ENCODE results near the gene SPG21.
A peak's percentile ranks its signal among the peaks of the same experiment; 100 is the strongest.

The SPG21 gene

GRCh38 chr15:64991536-64992135, 1.9 kb upstream of the SPG21 start:
- no peak for DNase-seq (ENCODE audit: low read depth)

GRCh38 chr15:64990168-64990470, 405 bp upstream of the SPG21 start:
- no peak for DNase-seq (ENCODE audit: low read depth)

GRCh38 chr15:64987136-64987535, 2.6 kb downstream of the SPG21 start:
- DNase-seq (ENCODE audit: low read depth) = no peak

GRCh38 chr15:64985366-64986033, 4.2 kb downstream of the SPG21 start:
- no peak for DNase-seq (ENCODE audit: low read depth)

- peak; percentile 14 for DNase-seq (ENCODE audit: low read depth)
These were observed 7.2 kb downstream of the SPG21 start for GRCh38 chr15:64982472-64982871.

- no peak for DNase-seq (ENCODE audit: low read depth)
These were observed 7.8 kb downstream of the SPG21 start for GRCh38 chr15:64981812-64982431.

- DNase-seq (ENCODE audit: low read depth) = no peak
These were observed 10.4 kb downstream of the SPG21 start for GRCh38 chr15:64979252-64979710.

GRCh38 chr15:64975390-64975789, 14.3 kb downstream of the SPG21 start:
- no peak for DNase-seq (ENCODE audit: low read depth)

- no peak for DNase-seq (ENCODE audit: low read depth)
These were observed 19.0 kb downstream of the SPG21 start for GRCh38 chr15:64970698-64971097.

- DNase-seq (ENCODE audit: low read depth) = no peak
These were observed 20.3 kb downstream of the SPG21 start for GRCh38 chr15:64969401-64969800.

- no peak for DNase-seq (ENCODE audit: low read depth)
These were observed 28.7 kb downstream of the SPG21 start for GRCh38 chr15:64961013-64961412.

- no peak for DNase-seq (ENCODE audit: low read depth)
These were observed 29.6 kb downstream of the SPG21 start for GRCh38 chr15:64960153-64960552.

GRCh38 chr15:64959128-64959527, 30.6 kb downstream of the SPG21 start:
- DNase-seq (ENCODE audit: low read depth) = no peak

GRCh38 chr15:64954395-64954794, 35.3 kb downstream of the SPG21 start:
- DNase-seq (ENCODE audit: low read depth) = no peak

GRCh38 chr15:64951777-64952418, 37.8 kb downstream of the SPG21 start:
- DNase-seq (ENCODE audit: low read depth) = no peak

GRCh38 chr15:64950888-64951287, 38.8 kb downstream of the SPG21 start:
- DNase-seq (ENCODE audit: low read depth) = no peak

GRCh38 chr15:64949383-64950186, 40.1 kb downstream of the SPG21 start:
- DNase-seq (ENCODE audit: low read depth) = no peak

- no peak for DNase-seq (ENCODE audit: low read depth)
These were observed 40.8 kb downstream of the SPG21 start for GRCh38 chr15:64948916-64949315.

GRCh38 chr15:64947211-64947610, 42.5 kb downstream of the SPG21 start:
- no peak for DNase-seq (ENCODE audit: low read depth)

- no peak for DNase-seq (ENCODE audit: low read depth)
These were observed 44.8 kb downstream of the SPG21 start for GRCh38 chr15:64944961-64945360.

GRCh38 chr15:64943512-64944225, 46.0 kb downstream of the SPG21 start:
- DNase-seq (ENCODE audit: low read depth) = no peak

- no peak for DNase-seq (ENCODE audit: low read depth)
These were observed 47.4 kb downstream of the SPG21 start for GRCh38 chr15:64942356-64942755.

All from GM04503 (cell line).